ENCODE data around the gene EVPL. TPM values are rescaled to one million over a fixed set of nuclear protein-coding genes. Genes with fewer than 3 reads are reported as not detected.

EVPL gene
- total and polyA plus RNA-seq, 2 of the 13 experiments (the other 11 are each of a cell fraction or from before 2014, with no cell fraction given) = 2.1 to 8.2 TPM

DNA sequence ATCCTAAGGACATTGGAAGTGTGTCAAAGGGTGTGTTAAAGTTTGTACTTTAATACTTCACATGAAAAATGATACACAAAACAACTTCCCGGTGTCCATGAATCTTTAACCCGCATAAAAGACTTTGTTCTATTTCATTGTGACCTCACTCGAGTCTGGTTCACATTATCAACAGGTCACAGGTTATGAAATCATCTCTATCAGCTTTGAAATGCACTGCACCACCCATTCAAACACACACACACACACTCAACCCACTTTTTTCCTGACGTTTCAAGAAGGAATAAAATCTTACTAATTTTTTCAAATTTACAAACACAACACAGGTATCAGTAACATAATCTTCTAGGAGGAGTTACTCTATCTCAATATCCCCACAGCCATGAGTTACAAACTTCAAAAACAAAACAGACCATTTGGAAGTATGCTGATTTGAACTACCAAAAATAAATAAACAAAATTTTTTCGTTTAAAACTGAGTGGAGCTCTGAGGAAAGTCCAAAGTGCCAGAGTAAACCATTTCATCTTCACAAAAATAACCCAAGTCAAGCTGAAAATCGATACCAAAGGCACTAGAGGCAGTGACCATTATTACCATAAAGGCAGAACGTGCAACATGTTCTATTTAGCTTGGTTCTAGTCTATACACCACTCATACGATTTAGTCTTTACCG, 50.8 kb downstream of the EVPL start (continued):
- TF ChIP-seq, protein P1, sequence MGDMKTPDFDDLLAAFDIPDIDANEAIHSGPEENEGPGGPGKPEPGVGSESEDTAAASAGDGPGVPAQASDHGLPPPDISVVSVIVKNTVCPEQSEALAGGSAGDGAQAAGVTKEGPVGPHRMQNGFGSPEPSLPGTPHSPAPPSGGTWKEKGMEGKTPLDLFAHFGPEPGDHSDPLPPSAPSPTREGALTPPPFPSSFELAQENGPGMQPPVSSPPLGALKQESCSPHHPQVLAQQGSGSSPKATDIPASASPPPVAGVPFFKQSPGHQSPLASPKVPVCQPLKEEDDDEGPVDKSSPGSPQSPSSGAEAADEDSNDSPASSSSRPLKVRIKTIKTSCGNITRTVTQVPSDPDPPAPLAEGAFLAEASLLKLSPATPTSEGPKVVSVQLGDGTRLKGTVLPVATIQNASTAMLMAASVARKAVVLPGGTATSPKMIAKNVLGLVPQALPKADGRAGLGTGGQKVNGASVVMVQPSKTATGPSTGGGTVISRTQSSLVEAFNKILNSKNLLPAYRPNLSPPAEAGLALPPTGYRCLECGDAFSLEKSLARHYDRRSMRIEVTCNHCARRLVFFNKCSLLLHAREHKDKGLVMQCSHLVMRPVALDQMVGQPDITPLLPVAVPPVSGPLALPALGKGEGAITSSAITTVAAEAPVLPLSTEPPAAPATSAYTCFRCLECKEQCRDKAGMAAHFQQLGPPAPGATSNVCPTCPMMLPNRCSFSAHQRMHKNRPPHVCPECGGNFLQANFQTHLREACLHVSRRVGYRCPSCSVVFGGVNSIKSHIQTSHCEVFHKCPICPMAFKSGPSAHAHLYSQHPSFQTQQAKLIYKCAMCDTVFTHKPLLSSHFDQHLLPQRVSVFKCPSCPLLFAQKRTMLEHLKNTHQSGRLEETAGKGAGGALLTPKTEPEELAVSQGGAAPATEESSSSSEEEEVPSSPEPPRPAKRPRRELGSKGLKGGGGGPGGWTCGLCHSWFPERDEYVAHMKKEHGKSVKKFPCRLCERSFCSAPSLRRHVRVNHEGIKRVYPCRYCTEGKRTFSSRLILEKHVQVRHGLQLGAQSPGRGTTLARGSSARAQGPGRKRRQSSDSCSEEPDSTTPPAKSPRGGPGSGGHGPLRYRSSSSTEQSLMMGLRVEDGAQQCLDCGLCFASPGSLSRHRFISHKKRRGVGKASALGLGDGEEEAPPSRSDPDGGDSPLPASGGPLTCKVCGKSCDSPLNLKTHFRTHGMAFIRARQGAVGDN (CRISPR knock-in tag; IDR thresholded peaks at IDR 0.05) = no peak
- TF ChIP-seq SIN3B (IDR thresholded peaks at IDR 0.05; ENCODE audit: low read length) (no peak), SATB2 (CRISPR knock-in tag; IDR thresholded peaks at IDR 0.05) (no peak)
- TF ChIP-seq, protein P2, sequence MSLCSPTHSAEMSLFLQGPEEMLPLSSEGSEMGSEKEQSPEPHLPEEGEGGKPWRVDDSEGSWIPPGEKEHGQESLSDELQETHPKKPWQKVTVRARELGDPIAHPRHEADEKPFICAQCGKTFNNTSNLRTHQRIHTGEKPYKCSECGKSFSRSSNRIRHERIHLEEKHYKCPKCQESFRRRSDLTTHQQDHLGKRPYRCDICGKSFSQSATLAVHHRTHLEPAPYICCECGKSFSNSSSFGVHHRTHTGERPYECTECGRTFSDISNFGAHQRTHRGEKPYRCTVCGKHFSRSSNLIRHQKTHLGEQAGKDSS (CRISPR knock-in tag; IDR thresholded peaks at IDR 0.05; ENCODE audit: borderline replicate concordance, low read depth) = no peak
- TF ChIP-seq, protein P3, sequence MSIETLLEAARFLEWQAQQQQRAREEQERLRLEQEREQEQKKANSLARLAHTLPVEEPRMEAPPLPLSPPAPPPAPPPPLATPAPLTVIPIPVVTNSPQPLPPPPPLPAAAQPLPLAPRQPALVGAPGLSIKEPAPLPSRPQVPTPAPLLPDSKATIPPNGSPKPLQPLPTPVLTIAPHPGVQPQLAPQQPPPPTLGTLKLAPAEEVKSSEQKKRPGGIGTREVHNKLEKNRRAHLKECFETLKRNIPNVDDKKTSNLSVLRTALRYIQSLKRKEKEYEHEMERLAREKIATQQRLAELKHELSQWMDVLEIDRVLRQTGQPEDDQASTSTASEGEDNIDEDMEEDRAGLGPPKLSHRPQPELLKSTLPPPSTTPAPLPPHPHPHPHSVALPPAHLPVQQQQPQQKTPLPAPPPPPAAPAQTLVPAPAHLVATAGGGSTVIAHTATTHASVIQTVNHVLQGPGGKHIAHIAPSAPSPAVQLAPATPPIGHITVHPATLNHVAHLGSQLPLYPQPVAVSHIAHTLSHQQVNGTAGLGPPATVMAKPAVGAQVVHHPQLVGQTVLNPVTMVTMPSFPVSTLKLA (IDR thresholded peaks at IDR 0.05) = no peak

Measured in HepG2 (cell line).